ENCODE results near the gene CDKN1C.

The CDKN1C gene

DNA sequence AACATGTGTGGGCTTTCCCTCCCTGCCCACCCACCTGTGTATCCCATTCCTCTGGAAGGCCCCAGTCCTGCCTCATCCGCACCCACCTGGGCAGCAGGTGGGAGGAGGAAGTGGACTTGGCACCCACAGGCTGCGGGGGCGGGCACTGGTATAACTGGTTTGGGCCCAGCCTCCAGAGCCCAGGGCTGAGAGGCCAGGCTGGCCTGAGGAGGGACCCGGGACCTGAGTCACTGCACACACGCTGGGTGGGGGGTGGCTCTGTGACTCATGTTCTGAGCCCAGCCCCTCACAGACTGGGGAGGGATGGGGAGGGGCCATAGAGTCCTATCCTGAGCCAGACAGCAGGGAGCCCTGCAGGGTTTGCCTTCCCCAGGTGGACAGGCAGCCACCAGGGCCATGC lies 26.9 kb upstream of the CDKN1C start:
- DNase-seq (ENCODE audit: low read depth in 1 of 2, low spot score in 1 of 2), result no peak
- H3K27me3 ChIP-seq (ENCODE audit: insufficient read depth, poor library complexity, severe bottlenecking), result no peaks in the 10 kb centered on the region
- no peak overlapping the region for H3K4me3 ChIP-seq (replicated peaks; ENCODE audit: insufficient read depth, low read length)
- no peak overlapping the region for H3K27ac ChIP-seq (replicated peaks)
- TF ChIP-seq SPI1 (IDR thresholded peaks at IDR 0.05; ENCODE audit: borderline replicate concordance, low read depth) (no peak), GABPA (IDR thresholded peaks at IDR 0.05; ENCODE audit: low read depth) (no peak), POLR2AphosphoS5 (IDR thresholded peaks at IDR 0.05; ENCODE audit: low read depth) (no peak)
- TF ChIP-seq, protein P1, sequence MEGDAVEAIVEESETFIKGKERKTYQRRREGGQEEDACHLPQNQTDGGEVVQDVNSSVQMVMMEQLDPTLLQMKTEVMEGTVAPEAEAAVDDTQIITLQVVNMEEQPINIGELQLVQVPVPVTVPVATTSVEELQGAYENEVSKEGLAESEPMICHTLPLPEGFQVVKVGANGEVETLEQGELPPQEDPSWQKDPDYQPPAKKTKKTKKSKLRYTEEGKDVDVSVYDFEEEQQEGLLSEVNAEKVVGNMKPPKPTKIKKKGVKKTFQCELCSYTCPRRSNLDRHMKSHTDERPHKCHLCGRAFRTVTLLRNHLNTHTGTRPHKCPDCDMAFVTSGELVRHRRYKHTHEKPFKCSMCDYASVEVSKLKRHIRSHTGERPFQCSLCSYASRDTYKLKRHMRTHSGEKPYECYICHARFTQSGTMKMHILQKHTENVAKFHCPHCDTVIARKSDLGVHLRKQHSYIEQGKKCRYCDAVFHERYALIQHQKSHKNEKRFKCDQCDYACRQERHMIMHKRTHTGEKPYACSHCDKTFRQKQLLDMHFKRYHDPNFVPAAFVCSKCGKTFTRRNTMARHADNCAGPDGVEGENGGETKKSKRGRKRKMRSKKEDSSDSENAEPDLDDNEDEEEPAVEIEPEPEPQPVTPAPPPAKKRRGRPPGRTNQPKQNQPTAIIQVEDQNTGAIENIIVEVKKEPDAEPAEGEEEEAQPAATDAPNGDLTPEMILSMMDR (IDR thresholded peaks at IDR 0.05; ENCODE audit: insufficient read depth, low read length), result no peak
- TF ChIP-seq, protein P2, sequence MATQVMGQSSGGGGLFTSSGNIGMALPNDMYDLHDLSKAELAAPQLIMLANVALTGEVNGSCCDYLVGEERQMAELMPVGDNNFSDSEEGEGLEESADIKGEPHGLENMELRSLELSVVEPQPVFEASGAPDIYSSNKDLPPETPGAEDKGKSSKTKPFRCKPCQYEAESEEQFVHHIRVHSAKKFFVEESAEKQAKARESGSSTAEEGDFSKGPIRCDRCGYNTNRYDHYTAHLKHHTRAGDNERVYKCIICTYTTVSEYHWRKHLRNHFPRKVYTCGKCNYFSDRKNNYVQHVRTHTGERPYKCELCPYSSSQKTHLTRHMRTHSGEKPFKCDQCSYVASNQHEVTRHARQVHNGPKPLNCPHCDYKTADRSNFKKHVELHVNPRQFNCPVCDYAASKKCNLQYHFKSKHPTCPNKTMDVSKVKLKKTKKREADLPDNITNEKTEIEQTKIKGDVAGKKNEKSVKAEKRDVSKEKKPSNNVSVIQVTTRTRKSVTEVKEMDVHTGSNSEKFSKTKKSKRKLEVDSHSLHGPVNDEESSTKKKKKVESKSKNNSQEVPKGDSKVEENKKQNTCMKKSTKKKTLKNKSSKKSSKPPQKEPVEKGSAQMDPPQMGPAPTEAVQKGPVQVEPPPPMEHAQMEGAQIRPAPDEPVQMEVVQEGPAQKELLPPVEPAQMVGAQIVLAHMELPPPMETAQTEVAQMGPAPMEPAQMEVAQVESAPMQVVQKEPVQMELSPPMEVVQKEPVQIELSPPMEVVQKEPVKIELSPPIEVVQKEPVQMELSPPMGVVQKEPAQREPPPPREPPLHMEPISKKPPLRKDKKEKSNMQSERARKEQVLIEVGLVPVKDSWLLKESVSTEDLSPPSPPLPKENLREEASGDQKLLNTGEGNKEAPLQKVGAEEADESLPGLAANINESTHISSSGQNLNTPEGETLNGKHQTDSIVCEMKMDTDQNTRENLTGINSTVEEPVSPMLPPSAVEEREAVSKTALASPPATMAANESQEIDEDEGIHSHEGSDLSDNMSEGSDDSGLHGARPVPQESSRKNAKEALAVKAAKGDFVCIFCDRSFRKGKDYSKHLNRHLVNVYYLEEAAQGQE (IDR thresholded peaks at IDR 0.05; ENCODE audit: insufficient replicate concordance, low read depth), result no peak

DNA sequence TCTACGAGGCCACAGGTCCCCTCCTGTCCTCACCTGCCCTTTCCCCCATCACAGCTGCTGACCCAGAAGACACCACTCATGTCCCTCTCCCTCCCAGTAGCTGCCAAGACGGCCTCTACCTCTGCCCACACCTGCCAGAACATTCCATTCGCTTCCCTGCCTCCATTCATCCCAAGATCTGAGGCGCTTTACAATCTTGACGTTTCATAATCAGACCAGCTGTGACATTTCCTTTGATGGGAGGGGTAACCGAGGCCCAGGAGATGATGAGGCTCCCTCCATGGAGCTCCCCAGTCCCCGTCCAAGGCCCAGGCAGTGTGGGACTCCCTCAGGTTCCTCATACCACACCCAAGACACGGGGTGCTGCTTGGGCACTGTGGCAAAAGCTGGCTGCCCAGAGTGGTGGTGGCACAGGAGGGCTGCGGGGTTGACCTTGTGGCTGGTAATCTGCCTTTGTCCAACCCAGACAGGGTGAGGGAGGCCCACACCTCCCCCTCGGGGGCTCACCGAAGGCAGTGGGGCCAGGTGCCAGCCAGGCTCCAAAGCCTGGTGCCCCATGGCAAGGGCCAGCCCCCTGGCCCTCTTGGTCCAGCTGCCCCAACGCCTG lies 26.3 kb upstream of the CDKN1C start:
- Histone ChIP-seq H3K27me3 (ENCODE audit: insufficient read depth, poor library complexity, severe bottlenecking) (no peaks in the 10 kb centered on the region), H3K4me3 (replicated peaks; ENCODE audit: insufficient read depth, low read length) (no peak overlapping the region), H3K27ac (replicated peaks) (no peak overlapping the region)
- TF ChIP-seq GABPA (IDR thresholded peaks at IDR 0.05; ENCODE audit: low read depth) (no peak), SPI1 (IDR thresholded peaks at IDR 0.05; ENCODE audit: borderline replicate concordance, low read depth) (no peak), POLR2AphosphoS5 (IDR thresholded peaks at IDR 0.05; ENCODE audit: low read depth) (no peak)
- TF ChIP-seq, protein P1 (IDR thresholded peaks at IDR 0.05; ENCODE audit: insufficient read depth, low read length), result no peak
- TF ChIP-seq, protein P2 (IDR thresholded peaks at IDR 0.05; ENCODE audit: insufficient replicate concordance, low read depth), result no peak
- DNase-seq (ENCODE audit: low read depth in 1 of 2, low spot score in 1 of 2), result no peak

DNA sequence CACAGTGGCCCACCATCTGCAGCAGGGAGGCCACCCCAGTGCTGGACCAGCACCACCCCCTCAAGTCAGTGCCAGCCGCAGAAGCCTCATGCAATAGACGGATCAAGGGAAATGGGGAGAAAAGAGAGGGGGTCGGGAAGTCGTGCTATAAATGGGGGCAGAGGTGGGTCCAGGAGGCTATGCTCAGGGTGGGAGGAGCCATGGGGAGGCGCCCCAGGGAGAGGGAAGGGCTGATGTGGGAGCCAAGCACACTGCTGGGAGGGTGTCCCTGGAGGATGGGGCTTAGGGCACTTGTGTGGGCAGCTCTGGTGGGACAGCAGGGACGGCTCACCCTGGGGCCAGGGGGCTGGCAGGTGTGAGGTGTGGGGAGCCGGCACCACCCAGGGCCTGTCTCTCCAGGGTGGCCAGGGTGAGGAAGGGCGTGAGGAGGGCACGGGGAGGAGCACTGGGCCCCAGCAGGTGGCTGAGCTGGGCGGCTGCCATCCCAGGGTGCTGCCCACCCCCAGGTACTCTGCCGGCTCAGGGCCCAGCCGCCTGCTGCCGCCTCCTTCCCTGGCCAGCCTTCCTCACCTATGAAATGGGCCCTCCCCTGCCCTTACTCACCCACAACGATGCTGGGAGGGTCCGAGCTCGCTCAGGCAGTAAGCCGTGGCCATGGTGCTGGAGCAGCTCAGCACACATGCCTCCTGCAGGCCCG lies 25.7 kb upstream of the CDKN1C start:
- no peak overlapping the region for H3K27ac ChIP-seq (replicated peaks)
- no peaks in the 10 kb centered on the region for H3K27me3 ChIP-seq (ENCODE audit: insufficient read depth, poor library complexity, severe bottlenecking)
- no peak for DNase-seq (ENCODE audit: low read depth in 1 of 2, low spot score in 1 of 2)
- TF ChIP-seq, protein P1 (IDR thresholded peaks at IDR 0.05; ENCODE audit: insufficient read depth, low read length), result no peak
- TF ChIP-seq GABPA (IDR thresholded peaks at IDR 0.05; ENCODE audit: low read depth) (no peak), POLR2AphosphoS5 (IDR thresholded peaks at IDR 0.05; ENCODE audit: low read depth) (no peak), SPI1 (IDR thresholded peaks at IDR 0.05; ENCODE audit: borderline replicate concordance, low read depth) (no peak)
- TF ChIP-seq, protein P2 (IDR thresholded peaks at IDR 0.05; ENCODE audit: insufficient replicate concordance, low read depth), result no peak
- no peak overlapping the region for H3K4me3 ChIP-seq (replicated peaks; ENCODE audit: insufficient read depth, low read length)
